H9 (cell line): ENCODE measurements around the gene SEC23IP. TPM values are rescaled to one million over a fixed set of nuclear protein-coding genes. Genes with fewer than 3 reads are reported as not detected.

Source experiments
- DNase-seq: peaks from one replicate; pipeline ENCODE4 v3.0.0-alpha.2; 2017
- H2AFZ ChIP-seq: one replicate; pipeline ENCODE4 v1.6.1; 2013; ENCODE audit warnings: mild to moderate bottlenecking, low read length, control low read depth, moderate library complexity
- H2AK5ac ChIP-seq: 2 replicates; pipeline ENCODE4 v1.6.1; 2013; ENCODE audit warnings: low read length, control low read depth, mixed read lengths; ENCODE audit not compliant: insufficient read length
- H2BK120ac ChIP-seq: one replicate; pipeline ENCODE4 v1.6.1; 2013; ENCODE audit warnings: low read depth, mild to moderate bottlenecking, low read length, control low read depth, inconsistent platforms; ENCODE audit not compliant: poor library complexity, severe bottlenecking
- H2BK12ac ChIP-seq: 2 replicates; pipeline ENCODE4 v1.6.1; 2013; ENCODE audit warnings: low read length, control low read depth, mixed read lengths, low read depth; ENCODE audit not compliant: insufficient read length
- H2BK15ac ChIP-seq: 2 replicates; pipeline ENCODE4 v1.6.1; 2013; ENCODE audit warnings: low read depth, low read length, control low read depth
- H2BK20ac ChIP-seq: one replicate; pipeline ENCODE4 v1.6.1; 2013; ENCODE audit warnings: low read depth, mild to moderate bottlenecking, low read length, control low read depth, inconsistent platforms; ENCODE audit not compliant: poor library complexity, severe bottlenecking
- H2BK5ac ChIP-seq: 2 replicates; pipeline ENCODE4 v1.6.1; 2013; ENCODE audit warnings: low read length, control low read depth, mixed read lengths; ENCODE audit not compliant: insufficient read length
- H3K14ac ChIP-seq: 2 replicates; pipeline ENCODE4 v1.6.1; 2013; ENCODE audit warnings: low read length, control low read depth; ENCODE audit not compliant: insufficient read depth
- H3K18ac ChIP-seq: 2 replicates; pipeline ENCODE4 v1.6.1; 2013; ENCODE audit warnings: low read depth, mild to moderate bottlenecking, mixed read lengths, low read length, control low read depth; ENCODE audit not compliant: insufficient read length
- H3K23ac ChIP-seq: 2 replicates; pipeline ENCODE4 v1.6.1; 2013; ENCODE audit warnings: low read length, control low read depth, mixed read lengths, low read depth; ENCODE audit not compliant: insufficient read length
- H3K23me2 ChIP-seq: 2 replicates; pipeline ENCODE4 v1.6.1; 2013; ENCODE audit warnings: low read depth, mild to moderate bottlenecking, mixed read lengths, low read length, control low read depth; ENCODE audit not compliant: insufficient read length, poor library complexity, severe bottlenecking
- H3K27ac ChIP-seq: 2 replicates; pipeline ENCODE4 v1.5.1; 2013; ENCODE audit warnings: low read length, control low read depth, mixed read lengths, low read depth; ENCODE audit not compliant: insufficient read length
- H3K27me3 ChIP-seq: 2 replicates; pipeline ENCODE4 v1.6.1; 2013; ENCODE audit warnings: low read length, control low read depth, inconsistent platforms; ENCODE audit not compliant: insufficient read depth
- H3K4ac ChIP-seq: 2 replicates; pipeline ENCODE4 v1.6.1; 2013; ENCODE audit warnings: low read depth, mild to moderate bottlenecking, control low read depth, inconsistent platforms, low read length, moderate library complexity
- H3K4me1 ChIP-seq: 2 replicates; pipeline ENCODE4 v1.6.1; 2013; ENCODE audit warnings: low read length, control low read depth, inconsistent platforms; ENCODE audit not compliant: insufficient read depth
- H3K4me2 ChIP-seq: 2 replicates; pipeline ENCODE4 v1.6.1; 2013; ENCODE audit warnings: low read length, control low read depth, mixed read lengths; ENCODE audit not compliant: insufficient read length, insufficient read depth
- H3K56ac ChIP-seq: 2 replicates; pipeline ENCODE4 v1.6.1; 2013; ENCODE audit warnings: low read depth, mild to moderate bottlenecking, mixed read lengths, low read length, control low read depth; ENCODE audit not compliant: insufficient read length
- H3K79me1 ChIP-seq: 2 replicates; pipeline ENCODE4 v1.6.1; 2013; ENCODE audit warnings: low read depth, mild to moderate bottlenecking, moderate library complexity, low read length, control low read depth, inconsistent platforms; ENCODE audit not compliant: insufficient read depth, poor library complexity, severe bottlenecking
- H3K79me2 ChIP-seq: 2 replicates; pipeline ENCODE4 v1.6.1; 2013; ENCODE audit warnings: low read length, control low read depth, inconsistent platforms; ENCODE audit not compliant: insufficient read depth
- H3K9ac ChIP-seq: 2 replicates; pipeline ENCODE4 v1.6.1; 2013; ENCODE audit warnings: low read length, control low read depth, mixed read lengths; ENCODE audit not compliant: insufficient read length; ENCODE audit errors: extremely low read depth
- H3K9me3 ChIP-seq: one replicate; pipeline ENCODE4 v1.6.1; 2013; ENCODE audit warnings: low read depth, low read length, inconsistent platforms; ENCODE audit not compliant: control insufficient read depth
- H3T11ph ChIP-seq: one replicate; pipeline ENCODE4 v1.6.1; 2013; ENCODE audit warnings: mild to moderate bottlenecking, low read length, control low read depth, inconsistent platforms
- H4K20me1 ChIP-seq: one replicate; pipeline ENCODE4 v1.6.1; 2013; ENCODE audit not compliant: control insufficient read depth, insufficient read length, insufficient read depth
- H4K5ac ChIP-seq: 2 replicates; pipeline ENCODE4 v1.6.1; 2013; ENCODE audit warnings: low read depth, mild to moderate bottlenecking, mixed read lengths, low read length, control low read depth; ENCODE audit not compliant: insufficient read length
- H4K8ac ChIP-seq: replicated peaks from 2 replicates; pipeline ENCODE4 v1.6.1; 2013; ENCODE audit warnings: low read length, control low read depth, mixed read lengths, low read depth; ENCODE audit not compliant: insufficient read length
- H4K91ac ChIP-seq: 2 replicates; pipeline ENCODE4 v1.6.1; 2013; ENCODE audit warnings: low read depth, mild to moderate bottlenecking, moderate library complexity, mixed read lengths, low read length, control low read depth; ENCODE audit not compliant: insufficient read length
- H3K27ac Mint-ChIP-seq, 3 experiments: 2 replicates in 2 of 3; 3 replicates in 1 of 3; pipeline ENCODE4 v1.8.0; 2020 to 2021; ENCODE audit warnings: mixed read lengths in 3 of 3, mild to moderate bottlenecking in 1 of 3, moderate library complexity in 1 of 3
- H3K27me3 Mint-ChIP-seq: 2 replicates; pipeline ENCODE4 v1.8.0; 2021; ENCODE audit warnings: low read depth, mild to moderate bottlenecking, moderate library complexity, mixed read lengths
- H3K36me3 Mint-ChIP-seq, 3 experiments: 2 replicates in 2 of 3; 3 replicates in 1 of 3; pipeline ENCODE4 v1.8.0; 2020 to 2021; ENCODE audit warnings: low read depth in 3 of 3, mixed read lengths in 3 of 3; ENCODE audit not compliant: insufficient read depth in 1 of 3
- H3K4me1 Mint-ChIP-seq, 2 experiments: 2 replicates each; pipeline ENCODE4 v1.8.0; 2020; ENCODE audit warnings: mixed read lengths in 2 of 2
- H3K4me3 Mint-ChIP-seq, 2 experiments: 2 replicates in 1 of 2; 3 replicates in 1 of 2; pipeline ENCODE4 v1.8.0; 2020 to 2021; ENCODE audit warnings: mild to moderate bottlenecking in 2 of 2, mixed read lengths in 2 of 2, moderate library complexity in 1 of 2
- H3K9me3 Mint-ChIP-seq, 2 experiments: 2 replicates in 1 of 2; 3 replicates in 1 of 2; pipeline ENCODE4 v1.8.0; 2020; ENCODE audit warnings: mild to moderate bottlenecking in 2 of 2, mixed read lengths in 2 of 2, moderate library complexity in 1 of 2
- WGBS: extraction: QIAGEN DNeasy Blood & Tissue Kit; methylation state at CpG from one replicate; pipeline ENCODE4 v1.1.7; 2013; ENCODE audit warnings: missing lambda C conversion rate, low lambda C conversion rate, mixed read lengths; ENCODE audit not compliant: insufficient read length; ENCODE audit errors: extremely low coverage; 5-methylcytosine and 5-hydroxymethylcytosine counted together
- total RNA-seq: library from RNA; stranded (reverse); gene quantifications from 2 replicates; pipeline ENCODE4 v1.2.1, GENCODE V29; 2021
- TF ChIP-seq, protein P1 (sequence below): fragments of 200-600 bp; sonication (generic); conservative IDR thresholded peaks from 3 replicates; pipeline ENCODE4 v1.8.0; 2021; ENCODE audit warnings: antibody characterized with exemption, mild to moderate bottlenecking

Gene SEC23IP
- total RNA-seq, 1 experiment from 2014 or later: 93.0 TPM

DNA sequence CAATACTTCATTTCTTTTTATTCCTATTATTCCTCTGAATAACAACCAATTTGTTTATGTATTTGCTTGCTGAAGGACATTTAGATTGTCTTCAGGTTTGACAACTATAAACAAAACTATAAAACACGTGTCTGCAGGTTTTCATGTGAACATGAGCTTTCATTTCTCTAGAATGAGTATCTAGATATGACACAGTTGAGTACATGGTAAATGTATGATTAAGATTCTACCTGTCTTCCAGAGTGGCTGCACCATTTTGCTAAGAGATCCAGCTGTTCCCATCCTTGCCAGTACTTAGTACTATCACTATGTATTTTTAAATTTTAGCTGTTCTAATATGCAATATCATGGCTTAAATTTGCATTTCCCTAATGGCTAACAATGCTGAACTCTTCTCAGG lies 30.0 kb upstream of the SEC23IP start:
- Histone ChIP-seq H2BK12ac (no peak overlapping the region), H4K20me1 (no peaks in the 10 kb centered on the region), H3K23ac (no peak overlapping the region), H3K79me1 (peaks cover 5% of the 10 kb centered on the region), H4K8ac (no peak overlapping the region), H3K9ac (no peak overlapping the region), H2AK5ac (no peak overlapping the region), H3K4ac (no peak overlapping the region), H2BK120ac (no peak overlapping the region), H3K56ac (no peak overlapping the region), H3K18ac (no peak overlapping the region), H3K23me2 (no peaks in the 10 kb centered on the region), H3K4me1 (peaks cover 2% of the 10 kb centered on the region; the same call in 1 of the 2 replicates), H4K5ac (no peak overlapping the region), H3K9me3 (no peaks in the 10 kb centered on the region), H3K27ac (no peak overlapping the region), H3K79me2 (peaks cover 23% of the 10 kb centered on the region; the same call in 1 of the 2 replicates), H4K91ac (no peak overlapping the region), H3K4me2 (no peak overlapping the region), H2BK20ac (no peak overlapping the region), H3T11ph (no peak overlapping the region), H2BK15ac (no peak overlapping the region), H2BK5ac (no peak overlapping the region), H2AFZ (no peak overlapping the region), H3K14ac (no peak overlapping the region), H3K27me3 (no peaks in the 10 kb centered on the region)
- TF ChIP-seq, protein P1, sequence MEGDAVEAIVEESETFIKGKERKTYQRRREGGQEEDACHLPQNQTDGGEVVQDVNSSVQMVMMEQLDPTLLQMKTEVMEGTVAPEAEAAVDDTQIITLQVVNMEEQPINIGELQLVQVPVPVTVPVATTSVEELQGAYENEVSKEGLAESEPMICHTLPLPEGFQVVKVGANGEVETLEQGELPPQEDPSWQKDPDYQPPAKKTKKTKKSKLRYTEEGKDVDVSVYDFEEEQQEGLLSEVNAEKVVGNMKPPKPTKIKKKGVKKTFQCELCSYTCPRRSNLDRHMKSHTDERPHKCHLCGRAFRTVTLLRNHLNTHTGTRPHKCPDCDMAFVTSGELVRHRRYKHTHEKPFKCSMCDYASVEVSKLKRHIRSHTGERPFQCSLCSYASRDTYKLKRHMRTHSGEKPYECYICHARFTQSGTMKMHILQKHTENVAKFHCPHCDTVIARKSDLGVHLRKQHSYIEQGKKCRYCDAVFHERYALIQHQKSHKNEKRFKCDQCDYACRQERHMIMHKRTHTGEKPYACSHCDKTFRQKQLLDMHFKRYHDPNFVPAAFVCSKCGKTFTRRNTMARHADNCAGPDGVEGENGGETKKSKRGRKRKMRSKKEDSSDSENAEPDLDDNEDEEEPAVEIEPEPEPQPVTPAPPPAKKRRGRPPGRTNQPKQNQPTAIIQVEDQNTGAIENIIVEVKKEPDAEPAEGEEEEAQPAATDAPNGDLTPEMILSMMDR: no peak
- no peak for DNase-seq
- Mint-ChIP-seq H3K4me1 (peaks cover 24 to 28% of the 10 kb centered on the region in 2 experiments), H3K27me3 (no peaks in the 10 kb centered on the region), H3K9me3 (peaks cover 14 to 16% of the 10 kb centered on the region in 2 experiments), H3K27ac (no peak overlapping the region), H3K4me3 (no peak overlapping the region), H3K36me3 (peaks cover 29 to 41% (median 37%) of the 10 kb centered on the region in 3 experiments)
- no CpG with 5 or more reads among the region's 1 CpG for WGBS
